Measurements from ENCODE around the gene SLC25A25. TPM values are rescaled to one million over a fixed set of nuclear protein-coding genes. Genes with fewer than 3 reads are reported as not detected.

Gene SLC25A25
- total and polyA plus RNA-seq, 2 of the 8 experiments (the other 6 are each of a cell fraction or from before 2014, with no cell fraction given) = 6.5 to 18.5 TPM

DNA sequence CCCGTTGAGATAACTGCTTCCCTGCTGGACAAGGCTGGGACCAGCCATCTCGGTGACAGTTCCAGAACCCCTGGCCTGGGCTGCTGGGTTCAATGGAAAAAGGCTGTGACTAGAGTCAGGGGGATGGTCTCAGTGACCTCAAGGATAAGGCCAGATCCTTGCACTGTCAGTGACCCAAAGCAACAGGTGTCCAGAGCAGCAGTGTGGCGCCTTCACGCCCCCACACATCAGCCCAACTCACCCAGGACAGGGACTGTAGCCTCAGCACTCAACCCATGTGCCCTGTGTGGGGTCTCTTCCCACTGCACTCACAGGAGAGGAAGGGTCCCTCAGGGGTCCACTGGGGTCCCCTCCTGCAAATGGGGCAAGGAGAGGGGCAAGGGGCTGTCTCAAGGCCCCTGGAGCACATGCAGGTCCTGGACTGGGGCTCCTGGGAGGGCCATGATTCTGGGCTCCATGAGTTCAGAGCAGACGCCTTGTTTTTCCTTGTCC, 80.5 kb downstream of the SLC25A25 start:
- no peak for TF ChIP-seq FOSL1 (IDR thresholded peaks at IDR 0.05; ENCODE audit: insufficient read depth, low read depth, low read length)
- TF ChIP-seq RAD21 (IDR thresholded peaks at IDR 0.05 in 1 of 2, conservative IDR thresholded peaks at IDR 0.05 in 1 of 2; ENCODE audit: low read depth in 2 of 2, low read length in 2 of 2) = no peak
- TF ChIP-seq ZNF274 (IDR thresholded peaks at IDR 0.05; ENCODE audit: borderline replicate concordance, extremely low read depth, low read length) = no peak
- TF ChIP-seq MAFK (IDR thresholded peaks at IDR 0.05; ENCODE audit: low read depth, low read length) = no peak
- no peak for TF ChIP-seq ASH2L (IDR thresholded peaks at IDR 0.05; ENCODE audit: low read length)
- no peak for TF ChIP-seq SAP30 (IDR thresholded peaks at IDR 0.05; ENCODE audit: insufficient read depth, insufficient replicate concordance, low read length)
- TF ChIP-seq POLR2AphosphoS5 (IDR thresholded peaks at IDR 0.05; ENCODE audit: low read depth, low read length) = no peak
- no peak for TF ChIP-seq EGR1 (IDR thresholded peaks at IDR 0.05; ENCODE audit: borderline replicate concordance, low read depth, low read length)
- TF ChIP-seq CHD1 (IDR thresholded peaks at IDR 0.05; ENCODE audit: low read depth, low read length) = no peak
- TF ChIP-seq BCL11A (IDR thresholded peaks at IDR 0.05; ENCODE audit: low read depth in 2 of 2, low read length in 2 of 2) = no peak
- no peak for TF ChIP-seq NRF1 (IDR thresholded peaks at IDR 0.05; ENCODE audit: low read depth, low read length)
- TF ChIP-seq NANOG (IDR thresholded peaks at IDR 0.05; ENCODE audit: insufficient read depth, low read depth, low read length, poor library complexity, severe bottlenecking) = no peak
- TF ChIP-seq GTF2F1 (IDR thresholded peaks at IDR 0.05; ENCODE audit: borderline replicate concordance, low read depth, low read length) = no peak
- Histone ChIP-seq H2BK15ac (ENCODE audit: low read length) (no peak overlapping the region), H3K79me2 (ENCODE audit: control insufficient read depth in 1 of 2, insufficient read depth in 2 of 2, low read length in 2 of 2) (no peaks in the 10 kb centered on the region), H4K20me1 (replicated peaks in 1 of 2; ENCODE audit: control insufficient read depth in 1 of 2, insufficient read depth in 2 of 2, low read length in 2 of 2) (no peaks in the 10 kb centered on the region), H2AK5ac (ENCODE audit: low read depth, low read length) (no peak overlapping the region), H2BK20ac (ENCODE audit: low read length) (0 out of 2 replicates have a peak overlapping the region, but pooled peaks have one; percentile 61), H3K56ac (replicated peaks; ENCODE audit: insufficient read length, low read depth, low read length) (no peak overlapping the region), H3K27me3 (replicated peaks in 1 of 4; ENCODE audit: control insufficient read depth in 3 of 4, extremely low read depth in 1 of 4, insufficient read depth in 3 of 4, low read length in 3 of 4) (no peaks in the 10 kb centered on the region; a peak in 2 of 7 replicates), H4K91ac (replicated peaks; ENCODE audit: insufficient read length, low read length) (no peak overlapping the region), H4K5ac (ENCODE audit: insufficient read length, low read depth, low read length) (no peak overlapping the region), H2AFZ (ENCODE audit: low read length) (no peak overlapping the region), H3K36me3 (ENCODE audit: control insufficient read depth in 2 of 4, insufficient read depth in 4 of 4, low read length in 3 of 4) (no peaks in the 10 kb centered on the region), H2BK5ac (ENCODE audit: low read depth, low read length) (no peak overlapping the region), H3K18ac (ENCODE audit: extremely low read depth, low read length) (no peak overlapping the region), H3K4me1 (replicated peaks in 1 of 4; ENCODE audit: control insufficient read depth in 3 of 4, insufficient read depth in 4 of 4, low read length in 3 of 4) (peaks cover 0 to 8% (median 3%) of the 10 kb centered on the region in 4 experiments; a peak in 5 of 7 replicates), H3K9ac (replicated peaks in 1 of 4; ENCODE audit: extremely low read depth in 1 of 4, low read depth in 3 of 4, low read length in 3 of 4) (no peak overlapping the region), H3K4ac (replicated peaks; ENCODE audit: insufficient read length, low read depth, low read length) (no peak overlapping the region), H3K4me2 (ENCODE audit: insufficient read depth in 1 of 2, low read depth in 2 of 2, low read length in 2 of 2) (no peak overlapping the region), H4K8ac (ENCODE audit: extremely low read depth, insufficient read depth, low read length) (peak overlapping the region; percentile 17; the same call in 1 of the 2 replicates), H3K4me3 (ENCODE audit: extremely low read depth in 1 of 4, insufficient read depth in 2 of 4, low read depth in 3 of 4, low read length in 4 of 4) (no peak overlapping the region), H3K23me2 (ENCODE audit: low read depth, low read length) (no peaks in the 10 kb centered on the region), H3K23ac (ENCODE audit: insufficient read length) (no peak overlapping the region), H2BK12ac (ENCODE audit: low read depth, low read length) (0 out of 2 replicates have a peak overlapping the region, but pooled peaks have one; percentile 50), H3K79me1 (ENCODE audit: low read depth, low read length) (no peaks in the 10 kb centered on the region), H3K14ac (ENCODE audit: insufficient read length) (no peak overlapping the region), H2BK120ac (replicated peaks; ENCODE audit: low read depth, low read length) (no peak overlapping the region), H3K9me3 (ENCODE audit: insufficient read depth in 2 of 2, low read depth in 1 of 2, low read length in 1 of 2) (no peaks in the 10 kb centered on the region), H3K27ac (ENCODE audit: low read depth, low read length) (no peak overlapping the region)
- 75% methylated on average over 4 of the region's 5 CpGs; no CpG with 5 or more reads in 1 of the 2 experiments for WGBS, 2 experiments (ENCODE audit: extremely low coverage in 1 of 2, insufficient coverage in 1 of 2, insufficient read length in 1 of 2, insufficient replicate concordance in 2 of 2, low coverage in 1 of 2, low lambda C conversion rate in 2 of 2, missing lambda C conversion rate in 1 of 2)
- DNase-seq (ENCODE audit: low read depth in 1 of 2, low spot score in 2 of 2) = no peak
- ChIA-PET CTCF (ENCODE audit: partially characterized antibody) (interaction anchor here (1.1 to 1.2 kb wide), 2 partner anchors 21 to 31 kb away, joined by 4 read pairs; no protein-coding TSS in a partner anchor), POLR2A (ENCODE audit: partially characterized antibody) (interaction anchor here (0.7 to 2.2 kb wide), 2 partner anchors 10 to 550 kb away, joined by 3 to 10 read pairs; no protein-coding TSS in a partner anchor)
- FAIRE-seq = no peak
